Motor neuron (in vitro differentiated cells): ENCODE results near the gene POLR3GL. TPM values are rescaled to one million over a fixed set of nuclear protein-coding genes. Genes with fewer than 3 reads are reported as not detected.
A peak's percentile ranks its signal among the peaks of the same experiment; 100 is the strongest.

ENCODE experiments used
- ATAC-seq, 8 experiments: fragments of 200-7000 bp; cut with Tn5 transposase; replicated peaks in 6 of 8; 2 replicates each; pipeline ENCODE4 v1.8.0; 2021; ENCODE audit warnings: mild to moderate bottlenecking in 8 of 8, moderate library complexity in 8 of 8
- H3K27ac ChIP-seq, 2 donors: fragments of 250-450 bp; sonication (Bioruptor Pico); 2 replicates each; pipeline ENCODE4 v1.9.0; 2021; ENCODE audit warnings: antibody characterized with exemption in 2 of 2, mild to moderate bottlenecking in 2 of 2, moderate library complexity in 1 of 2
- H3K4me1 ChIP-seq, 2 donors: fragments of 250-450 bp; sonication (Bioruptor Pico); replicated peaks in 1 of 2; 2 replicates each; pipeline ENCODE4 v1.6.1; 2021; ENCODE audit warnings: antibody characterized with exemption in 2 of 2, mild to moderate bottlenecking in 2 of 2, moderate library complexity in 1 of 2
- H3K4me3 ChIP-seq, 5 donors: fragments of 250-450 bp; sonication (Bioruptor Pico); 2 replicates each; pipeline ENCODE4 v1.9.0; 2021; ENCODE audit warnings: antibody characterized with exemption in 5 of 5, mild to moderate bottlenecking in 5 of 5, moderate library complexity in 4 of 5
- WGBS, 10 experiments: fragments of 450-650 bp; shearing (Covaris generic); methylation state at CpG; one replicate each; pipeline ENCODE4 v1.0.0; 2022; 5-methylcytosine and 5-hydroxymethylcytosine counted together
- in situ Hi-C, 9 experiments: fragments of 400-800 bp; cut with MboI; loops; one replicate each; pipeline ENCODE4 v1.15.0; 2021; ENCODE audit warnings: low sequenced_read_pairs in 9 of 9, low pct_unique_long_range_greater_than_20kb in 2 of 9; ENCODE audit not compliant: unreplicated experiment in 9 of 9
- total RNA-seq, 8 experiments: library from RNA; unstranded; fragments of 300-600 nt; gene quantifications; 2 replicates each; pipeline versions ENCODE4 v1.2.3 to v1.2.4, GENCODE V29; 2022

POLR3GL gene
- total RNA-seq, 8 experiments from 2014 or later, result 12.5 to 55.4 (median 38.4) TPM

GRCh38 chr1:145997718-145998023 is 33.2 kb downstream of the POLR3GL start:
- ATAC-seq, result no peak
- Histone ChIP-seq H3K27ac (peak overlapping the region; percentile 83 to 86), H3K4me1 (peaks cover 8 to 10% of the 10 kb centered on the region in 2 donors), H3K4me3 (peak overlapping the region; percentile 53 to 79 (median 67))
- in situ Hi-C loops, result no loop called here
- WGBS, 10 experiments, result 0 to 34% (median 10%) methylated on average over 2 to 3 of the region's 3 CpGs; no CpG with 5 or more reads in 1 of the 10 experiments

- Histone ChIP-seq H3K4me3 (no peak overlapping the region), H3K4me1 (peaks cover 8 to 10% of the 10 kb centered on the region in 2 donors), H3K27ac (no peak overlapping the region)
- 24 to 94% (median 76%) methylated on average over 2 to 5 of the region's 5 CpGs for WGBS, 10 experiments
- ATAC-seq, result no peak
- in situ Hi-C loops, result loop anchor here in 2 of 9 experiments (10.0 to 25.0 kb wide), 2 partner anchors 87 to 115 kb away; partner anchors contain the start of genes ANKRD35 (in 1 of the 2), ITGA10 (in 1 of the 2) and PEX11B (in 1 of the 2)
These were observed 35.0 kb downstream of the POLR3GL start for GRCh38 chr1:145999321-146000024.

GRCh38 chr1:146001709-146002108 is 37.2 kb downstream of the POLR3GL start:
- no peak overlapping the region for H3K27ac ChIP-seq
- H3K4me1 ChIP-seq, result peaks cover 8 to 10% of the 10 kb centered on the region in 2 donors
- WGBS, 10 experiments, result 94 to 100% (median 100%) methylated on average over 1 to 2 of the region's 2 CpGs; no CpG with 5 or more reads in 1 of the 10 experiments
- in situ Hi-C loops, result loop anchor here in 2 of 9 experiments (10.0 to 25.0 kb wide), 2 partner anchors 89 to 117 kb away; partner anchors contain the start of genes ANKRD35 (in 1 of the 2), ITGA10 (in 1 of the 2) and PEX11B (in 1 of the 2)
- H3K4me3 ChIP-seq, result no peak overlapping the region
- no peak for ATAC-seq

- in situ Hi-C loops, result loop anchor here in 2 of 9 experiments (10.0 to 25.0 kb wide), 2 partner anchors 95 to 123 kb away; partner anchors contain the start of genes ANKRD35 (in 1 of the 2), ITGA10 (in 1 of the 2) and PEX11B (in 1 of the 2)
These were observed 43.1 kb downstream of the POLR3GL start for GRCh38 chr1:146007489-146008133.

GRCh38 chr1:146010126-146010738 is 45.7 kb downstream of the POLR3GL start:
- ATAC-seq, result no peak
- H3K4me3 ChIP-seq, result no peak overlapping the region
- WGBS, 10 experiments, result 91 to 100% (median 99%) methylated on average over 2 to 6 of the region's 8 CpGs; no CpG with 5 or more reads in 4 of the 10 experiments
- H3K4me1 ChIP-seq, result peaks cover 0 to 2% of the 10 kb centered on the region in 2 donors
- H3K27ac ChIP-seq, result no peak overlapping the region
- in situ Hi-C loops, result loop anchor here in 3 of 9 experiments (5.0 to 25.0 kb wide), 3 partner anchors 38 to 115 kb away; partner anchors contain the start of genes ITGA10 (in 1 of the 3) and PEX11B (in 1 of the 3)

More at GRCh38 chr1:146007489-146008133, 43.1 kb downstream of the POLR3GL start:
- 60 to 100% (median 88%) methylated on average over 1 to 6 of the region's 8 CpGs; no CpG with 5 or more reads in 3 of the 10 experiments for WGBS, 10 experiments
- Histone ChIP-seq H3K4me3 (no peak overlapping the region), H3K27ac (no peak overlapping the region), H3K4me1 (peaks cover 0 to 2% of the 10 kb centered on the region in 2 donors)
- ATAC-seq, result no peak

GRCh38 chr1:146012703-146013558 is 48.4 kb downstream of the POLR3GL start:
- Histone ChIP-seq H3K4me3 (no peak overlapping the region), H3K4me1 (no peaks in the 10 kb centered on the region), H3K27ac (no peak overlapping the region)
- WGBS, 10 experiments, result 0 to 33% (median 23%) methylated on average over 2 to 4 of the region's 4 CpGs
- ATAC-seq, result peak in 7 of 8 experiments; percentile 44 to 74 (median 53)
- in situ Hi-C loops, result loop anchor here in 3 of 9 experiments (5.0 to 25.0 kb wide), 3 partner anchors 41 to 118 kb away; partner anchors contain the start of genes ITGA10 (in 1 of the 3) and PEX11B (in 1 of the 3)

- WGBS, 10 experiments, result 15 to 84% (median 71%) methylated on average over 4 to 6 of the region's 6 CpGs; no CpG with 5 or more reads in 3 of the 10 experiments
- in situ Hi-C loops, result loop anchor here in 3 of 9 experiments (5.0 to 25.0 kb wide), 3 partner anchors 41 to 119 kb away; partner anchors contain the start of genes ITGA10 (in 1 of the 3) and PEX11B (in 1 of the 3)
- ATAC-seq, result no peak
These were observed 49.1 kb downstream of the POLR3GL start for GRCh38 chr1:146013559-146013922.

GRCh38 chr1:146016891-146017290 is 52.4 kb downstream of the POLR3GL start:
- H3K4me1 ChIP-seq, result no peaks in the 10 kb centered on the region
- 0 to 80% (median 55%) methylated on average over 1 of the region's 1 CpG for WGBS, 10 experiments
- ATAC-seq, result peak in 2 of 8 experiments; percentile 61 to 68
- in situ Hi-C loops, result loop anchor here in 2 of 9 experiments (10.0 to 25.0 kb wide), 2 partner anchors 105 to 122 kb away; partner anchors contain the start of genes ITGA10 (in 1 of the 2) and PEX11B (in 1 of the 2)
- H3K4me3 ChIP-seq, result no peak overlapping the region
- H3K27ac ChIP-seq, result no peak overlapping the region

More at GRCh38 chr1:146013559-146013922, 49.1 kb downstream of the POLR3GL start:
- Histone ChIP-seq H3K4me1 (no peaks in the 10 kb centered on the region), H3K27ac (no peak overlapping the region), H3K4me3 (no peak overlapping the region)

GRCh38 chr1:146019231-146020057 is 55.0 kb downstream of the POLR3GL start:
- 32 to 70% (median 51%) methylated on average over 1 to 17 of the region's 43 CpGs; no CpG with 5 or more reads in 4 of the 10 experiments for WGBS, 10 experiments
- H3K4me3 ChIP-seq, result peak overlapping the region in 1 of 5 donors; percentile 2

GRCh38 chr1:146020058-146021049 is 55.9 kb downstream of the POLR3GL start:
- peak in 2 of 8 experiments; percentile 21 to 74 for ATAC-seq
- in situ Hi-C loops, result loop anchor here in 1 of 9 experiments (25.0 kb wide), 1 partner anchor 108 kb away; the partner anchor contains the start of genes ITGA10 and PEX11B
- Histone ChIP-seq H3K27ac (no peak overlapping the region), H3K4me1 (no peaks in the 10 kb centered on the region), H3K4me3 (no peak overlapping the region)
- WGBS, 10 experiments, result 16 to 91% (median 71%) methylated on average over 1 to 4 of the region's 4 CpGs

More at GRCh38 chr1:146019231-146020057, 55.0 kb downstream of the POLR3GL start:
- ATAC-seq, result peak in 5 of 8 experiments; percentile 11 to 74 (median 56)
- H3K4me1 ChIP-seq, result no peaks in the 10 kb centered on the region
- in situ Hi-C loops, result loop anchor here in 2 of 9 experiments (10.0 to 25.0 kb wide), 2 partner anchors 107 to 125 kb away; partner anchors contain the start of genes ITGA10 (in 1 of the 2) and PEX11B (in 1 of the 2)
- H3K27ac ChIP-seq, result no peak overlapping the region
